CD4-positive, alpha-beta T cell treated with Interleukin-15 for 1 hour (primary cell): ENCODE measurements around the gene EBF3.

ENCODE experiments used
- DNase-seq: peaks from one replicate; pipeline ENCODE4 v3.0.0-alpha.2; 2020

The EBF3 gene

GRCh38 chr10:129942936-129943715 lies 20.9 kb downstream of the EBF3 start:
- no peak for DNase-seq

- DNase-seq: no peak
Observed at GRCh38 chr10:129942391-129942790, 21.7 kb downstream of the EBF3 start.

GRCh38 chr10:129942019-129942277 lies 22.1 kb downstream of the EBF3 start:
- no peak for DNase-seq

GRCh38 chr10:129941199-129942018 lies 22.7 kb downstream of the EBF3 start:
- no peak for DNase-seq

- no peak for DNase-seq
Observed at GRCh38 chr10:129940617-129941198, 23.4 kb downstream of the EBF3 start.

- DNase-seq: no peak
Observed at GRCh38 chr10:129939416-129940275, 24.4 kb downstream of the EBF3 start.

GRCh38 chr10:129938460-129938859 lies 25.6 kb downstream of the EBF3 start:
- DNase-seq: no peak

- DNase-seq: no peak
Observed at GRCh38 chr10:129937351-129937751, 26.7 kb downstream of the EBF3 start.

GRCh38 chr10:129936923-129937300 lies 27.2 kb downstream of the EBF3 start:
- no peak for DNase-seq

- no peak for DNase-seq
Observed at GRCh38 chr10:129936266-129936922, 27.7 kb downstream of the EBF3 start.

- no peak for DNase-seq
Observed at GRCh38 chr10:129935867-129936152, 28.3 kb downstream of the EBF3 start.

GRCh38 chr10:129935102-129935866 lies 28.8 kb downstream of the EBF3 start:
- no peak for DNase-seq

- DNase-seq: no peak
Observed at GRCh38 chr10:129934196-129934925, 29.7 kb downstream of the EBF3 start.

- no peak for DNase-seq
Observed at GRCh38 chr10:129933456-129934092, 30.5 kb downstream of the EBF3 start.

GRCh38 chr10:129932751-129933433 lies 31.2 kb downstream of the EBF3 start:
- no peak for DNase-seq

GRCh38 chr10:129932182-129932581 lies 31.9 kb downstream of the EBF3 start:
- no peak for DNase-seq

GRCh38 chr10:129929343-129930292 lies 34.5 kb downstream of the EBF3 start:
- DNase-seq: no peak

- DNase-seq: no peak
Observed at GRCh38 chr10:129927351-129928120, 36.5 kb downstream of the EBF3 start.
